A673 (cell line): Measurements from ENCODE around the gene LPAR2. TPM values are rescaled to one million over a fixed set of nuclear protein-coding genes. Genes with fewer than 3 reads are reported as not detected.

Source experiments
- BruUV-seq: library from RNA; stranded (reverse); fragments of 400-500 nt; replicated peaks from 2 replicates; lab custom pipeline; 2021; lab: Mats Ljungman, UMichigan
- CTCF ChIA-PET: fragments of 300-600 bp; sonication (Branson Sonifier 250); formaldehyde crosslinking; loops from one replicate; lab custom pipeline; 2022; ENCODE audit warnings: antibody characterized with exemption; lab: Charles Lee
- POLR2A ChIA-PET: fragments of 300-600 bp; sonication (Branson Sonifier 250); formaldehyde crosslinking; loops from one replicate; lab custom pipeline; 2022; ENCODE audit warnings: antibody characterized with exemption; ENCODE audit not compliant: low non-redundant PET; lab: Charles Lee
- DNase-seq: peaks from one replicate; pipeline ENCODE4 v3.0.0-alpha.2; 2015; ENCODE audit warnings: low spot score
- H3K27ac ChIP-seq: fragments of 200-600 bp; sonication (generic); 2 replicates; pipeline ENCODE4 v1.5.1; 2016; ENCODE audit warnings: mixed run types, low read depth, mild to moderate bottlenecking, mixed read lengths, antibody characterized with exemption, low read length; ENCODE audit not compliant: poor library complexity, severe bottlenecking
- H3K27me3 ChIP-seq: fragments of 200-600 bp; sonication (generic); replicated peaks from 2 replicates; pipeline ENCODE4 v1.6.1; 2017; ENCODE audit warnings: mixed run types, low read depth, mild to moderate bottlenecking, mixed read lengths, antibody characterized with exemption, low read length; ENCODE audit not compliant: insufficient read depth, poor library complexity
- H3K36me3 ChIP-seq: fragments of 200-600 bp; sonication (generic); 2 replicates; pipeline ENCODE4 v1.6.1; 2016; ENCODE audit warnings: mixed run types, mild to moderate bottlenecking, mixed read lengths, antibody characterized with exemption, low read length; ENCODE audit not compliant: insufficient read depth, poor library complexity, severe bottlenecking
- H3K4me1 ChIP-seq: fragments of 200-600 bp; sonication (generic); 2 replicates; pipeline ENCODE4 v1.6.1; 2017; ENCODE audit warnings: mixed run types, mild to moderate bottlenecking, mixed read lengths, antibody characterized with exemption, low read length; ENCODE audit not compliant: insufficient read depth, poor library complexity, severe bottlenecking
- H3K4me3 ChIP-seq: fragments of 200-600 bp; sonication (generic); 2 replicates; pipeline ENCODE4 v1.5.1; 2016; ENCODE audit warnings: low read depth, mixed run types, mild to moderate bottlenecking, mixed read lengths, low read length; ENCODE audit not compliant: poor library complexity, severe bottlenecking
- H3K9me3 ChIP-seq: fragments of 200-600 bp; sonication (generic); 2 replicates; pipeline ENCODE4 v1.6.1; 2016; ENCODE audit warnings: mixed run types, low read depth, mild to moderate bottlenecking, mixed read lengths, antibody characterized with exemption, low read length; ENCODE audit not compliant: poor library complexity, severe bottlenecking
- EZH2 ChIP-seq: fragments of 200-600 bp; sonication (generic); IDR thresholded peaks from 2 replicates; pipeline ENCODE4 v1.6.1; 2017; ENCODE audit warnings: borderline replicate concordance, low read depth, mild to moderate bottlenecking, mixed read lengths, antibody characterized with exemption, low read length; ENCODE audit not compliant: poor library complexity, severe bottlenecking
- intact Hi-C: fragments of 100-400 bp; cut with micrococcal nuclease; formaldehyde crosslinking; loops from one replicate; pipeline ENCODE4 v1.10.0; 2022; ENCODE audit not compliant: unreplicated experiment
- total RNA-seq: library from RNA; stranded (reverse); gene quantifications from 2 replicates; pipeline ENCODE4 v1.2.3, GENCODE V29; 2021
- TF ChIP-seq, protein P1 (sequence below): fragments of 300-800, 200-600 bp; sonication (generic); conservative IDR thresholded peaks from 2 replicates; pipeline ENCODE4 v1.5.1; 2017; ENCODE audit warnings: low read depth, mild to moderate bottlenecking, antibody characterized with exemption, low read length, moderate library complexity, mixed read lengths

The LPAR2 gene
- total RNA-seq, 1 experiment from 2014 or later: 17.2 TPM

DNA sequence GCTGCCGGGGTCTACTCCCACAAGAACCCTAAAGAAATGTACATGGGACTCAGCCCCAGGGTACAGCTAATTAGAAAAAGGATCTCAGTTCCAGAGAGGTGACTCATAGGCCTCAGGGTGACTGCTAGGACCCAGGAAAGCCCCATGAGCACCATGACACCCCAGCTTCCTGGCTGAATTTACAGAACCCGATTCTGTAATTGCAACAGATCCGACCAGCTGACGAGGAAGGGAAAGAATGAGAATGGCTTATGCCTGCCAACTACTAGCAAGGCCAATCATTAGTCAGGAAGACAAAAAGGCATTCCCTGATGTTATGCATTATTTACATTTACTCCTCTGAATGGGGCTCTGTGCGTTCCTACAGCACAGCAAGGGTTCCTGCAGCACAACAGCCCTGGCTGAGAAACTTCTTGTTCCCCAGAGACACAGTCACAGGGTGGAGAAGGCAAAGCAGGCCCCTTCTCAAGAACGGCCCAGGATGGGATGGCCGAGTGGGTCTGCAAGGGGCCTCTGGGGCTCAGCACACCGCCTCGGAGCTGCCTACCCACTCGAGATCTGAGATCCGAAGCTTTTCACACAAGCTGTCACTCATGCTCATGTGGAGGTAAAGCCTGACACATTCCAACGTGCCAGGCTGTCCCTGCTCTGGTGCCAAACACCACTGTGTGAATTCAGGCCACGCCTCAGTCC is 36.7 kb downstream of the LPAR2 start:
- ChIA-PET POLR2A (interaction anchor here (0.5 kb wide), 1 partner anchor 70 kb away, joined by 5 read pairs; no protein-coding TSS in a partner anchor), CTCF (no interaction called here)
- H3K9me3 ChIP-seq: no peaks in the 10 kb centered on the region
- no peak overlapping the region for H3K4me3 ChIP-seq
- DNase-seq: peak; percentile 89
- intact Hi-C loops: loop anchor here (2.0 kb wide), 1 partner anchor 38 kb away; the partner anchor contains the start of gene LPAR2
- H3K27ac ChIP-seq: peak overlapping the region; percentile 77
- H3K27me3 ChIP-seq: no peaks in the 10 kb centered on the region
- BruUV-seq: no TSS peak
- TF ChIP-seq EZH2: no peak
- TF ChIP-seq, protein P1, sequence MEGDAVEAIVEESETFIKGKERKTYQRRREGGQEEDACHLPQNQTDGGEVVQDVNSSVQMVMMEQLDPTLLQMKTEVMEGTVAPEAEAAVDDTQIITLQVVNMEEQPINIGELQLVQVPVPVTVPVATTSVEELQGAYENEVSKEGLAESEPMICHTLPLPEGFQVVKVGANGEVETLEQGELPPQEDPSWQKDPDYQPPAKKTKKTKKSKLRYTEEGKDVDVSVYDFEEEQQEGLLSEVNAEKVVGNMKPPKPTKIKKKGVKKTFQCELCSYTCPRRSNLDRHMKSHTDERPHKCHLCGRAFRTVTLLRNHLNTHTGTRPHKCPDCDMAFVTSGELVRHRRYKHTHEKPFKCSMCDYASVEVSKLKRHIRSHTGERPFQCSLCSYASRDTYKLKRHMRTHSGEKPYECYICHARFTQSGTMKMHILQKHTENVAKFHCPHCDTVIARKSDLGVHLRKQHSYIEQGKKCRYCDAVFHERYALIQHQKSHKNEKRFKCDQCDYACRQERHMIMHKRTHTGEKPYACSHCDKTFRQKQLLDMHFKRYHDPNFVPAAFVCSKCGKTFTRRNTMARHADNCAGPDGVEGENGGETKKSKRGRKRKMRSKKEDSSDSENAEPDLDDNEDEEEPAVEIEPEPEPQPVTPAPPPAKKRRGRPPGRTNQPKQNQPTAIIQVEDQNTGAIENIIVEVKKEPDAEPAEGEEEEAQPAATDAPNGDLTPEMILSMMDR: no peak
- peaks cover 20% of the 10 kb centered on the region for H3K4me1 ChIP-seq
- H3K36me3 ChIP-seq: no peaks in the 10 kb centered on the region

DNA sequence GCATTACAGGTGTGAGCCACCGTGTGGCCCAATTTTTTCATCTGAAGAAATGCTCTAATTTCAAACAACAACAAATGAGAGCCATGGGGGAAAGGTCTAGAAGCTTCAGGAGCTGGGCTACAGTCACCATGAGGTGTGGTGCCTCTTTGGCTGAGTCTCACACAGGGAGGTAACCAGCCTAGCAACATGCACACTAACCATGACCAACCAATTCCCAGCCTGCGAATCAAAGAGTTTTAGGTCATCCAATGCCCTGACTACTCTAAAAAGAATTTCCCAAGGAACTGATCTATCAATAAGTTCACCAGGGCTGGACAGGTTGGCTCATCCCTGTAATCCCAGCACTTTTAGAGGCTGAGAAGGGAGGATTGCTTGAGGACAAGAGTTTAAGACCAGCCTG is 39.5 kb downstream of the LPAR2 start:
- H3K36me3 ChIP-seq: no peaks in the 10 kb centered on the region
- DNase-seq: no peak
- no peaks in the 10 kb centered on the region for H3K9me3 ChIP-seq
- POLR2A ChIA-PET: no interaction called here
- H3K4me3 ChIP-seq: no peak overlapping the region
- no peaks in the 10 kb centered on the region for H3K27me3 ChIP-seq
- CTCF ChIA-PET: no interaction called here
- H3K4me1 ChIP-seq: peaks cover 20% of the 10 kb centered on the region
- TF ChIP-seq, protein P1: no peak
- no peak for TF ChIP-seq EZH2
- no TSS peak for BruUV-seq
- intact Hi-C loops: no loop called here
- no peak overlapping the region for H3K27ac ChIP-seq

DNA sequence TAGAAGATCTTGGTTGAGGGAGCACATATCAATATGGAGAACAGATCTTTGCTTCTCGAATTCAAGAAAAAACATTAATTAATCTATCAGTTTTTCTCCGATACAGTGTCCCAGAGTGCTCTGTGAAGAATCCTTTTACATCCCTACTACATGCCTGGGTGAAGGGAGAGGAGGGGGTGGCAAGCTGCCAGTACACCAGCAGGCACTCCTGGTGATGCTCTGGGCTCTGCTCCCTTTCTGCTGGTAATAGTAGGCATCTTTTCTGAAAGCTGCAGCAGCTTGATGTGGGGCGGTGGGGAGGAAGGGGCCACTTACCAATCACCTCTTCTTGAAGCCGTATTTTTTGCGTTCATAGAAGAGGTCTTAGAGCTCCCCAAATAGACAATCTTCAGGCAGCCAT is 40.2 kb downstream of the LPAR2 start:
- intact Hi-C loops: no loop called here
- Histone ChIP-seq H3K4me3 (no peak overlapping the region), H3K27me3 (no peaks in the 10 kb centered on the region), H3K27ac (no peak overlapping the region), H3K36me3 (no peaks in the 10 kb centered on the region), H3K9me3 (no peaks in the 10 kb centered on the region), H3K4me1 (peaks cover 20% of the 10 kb centered on the region)
- no TSS peak for BruUV-seq
- TF ChIP-seq, protein P1: no peak
- TF ChIP-seq EZH2: no peak
- no peak for DNase-seq
- CTCF ChIA-PET: no interaction called here
- POLR2A ChIA-PET: no interaction called here
